ENCODE data around the gene RBP3.

The RBP3 gene

DNA sequence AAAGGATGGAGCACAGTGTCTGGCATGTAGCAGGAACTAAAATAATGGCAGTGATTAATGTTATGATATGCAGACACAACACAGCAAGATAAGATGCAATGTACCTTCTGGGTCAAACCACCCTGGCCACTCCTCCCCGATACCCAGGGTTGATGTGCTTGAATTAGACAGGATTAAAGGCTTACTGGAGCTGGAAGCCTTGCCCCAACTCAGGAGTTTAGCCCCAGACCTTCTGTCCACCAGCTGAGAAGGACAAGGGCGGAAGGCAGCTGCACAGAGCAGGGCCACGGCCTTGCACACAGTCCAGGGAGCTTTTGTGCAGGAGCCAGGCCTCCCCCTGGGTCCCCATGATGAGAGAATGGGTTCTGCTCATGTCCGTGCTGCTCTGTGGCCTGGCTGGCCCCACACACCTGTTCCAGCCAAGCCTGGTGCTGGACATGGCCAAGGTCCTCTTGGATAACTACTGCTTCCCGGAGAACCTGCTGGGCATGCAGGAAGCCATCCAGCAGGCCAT is at the start of gene RBP3:
Gene RBP3, plus strand, starts transcription at position 226 of the 514 bp plus-strand sequence. Its CDS starts 122 bp downstream, at position 348.
- no peak for DNase-seq

- no peak for DNase-seq
These were observed 49.4 kb upstream of the RBP3 start for GRCh38 chr10:47298715-47299114.

DNA sequence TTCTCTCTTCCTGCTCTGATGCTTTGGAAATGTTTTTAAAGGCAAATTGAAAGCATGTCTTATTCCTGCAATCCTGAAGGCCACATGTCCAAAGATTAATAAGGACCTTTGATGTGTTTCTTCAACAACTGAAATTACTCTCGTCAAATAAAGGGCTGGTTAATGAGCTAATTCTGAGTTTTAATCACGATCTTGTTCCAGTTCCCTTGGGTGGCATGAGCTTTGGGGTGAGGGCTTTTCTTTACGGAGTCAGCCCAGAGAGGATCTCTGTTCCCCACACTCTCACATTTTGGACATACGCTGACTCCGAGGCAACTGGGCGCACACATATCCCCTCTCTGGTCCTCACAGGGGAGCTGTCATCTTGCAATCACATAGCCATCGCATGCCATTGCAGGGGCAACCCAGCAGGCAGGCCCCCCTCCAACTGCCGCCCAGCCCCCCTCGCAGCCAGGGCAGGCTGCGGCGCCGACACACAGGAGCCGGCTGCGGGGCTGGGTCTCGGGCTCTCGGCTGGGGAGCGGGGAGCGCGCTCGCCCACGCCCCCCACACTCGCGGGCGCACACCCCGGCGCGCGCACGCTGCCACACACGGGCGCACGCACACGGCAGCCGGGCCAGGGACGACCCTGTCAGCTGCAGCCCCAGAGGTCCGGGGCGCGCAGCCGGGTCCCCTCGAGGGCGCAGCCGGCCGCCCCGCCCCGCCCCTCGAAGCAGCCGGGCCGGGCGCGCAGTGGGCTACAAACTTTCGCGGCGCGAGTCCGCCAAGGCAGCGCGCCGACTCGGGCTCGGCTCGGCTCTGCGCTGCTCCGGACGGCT is 48.3 kb upstream of the RBP3 start, which contains the start of gene GDF10:
Gene GDF10, plus strand, starts transcription at position 587 of the 818 bp plus-strand sequence. CDS start 455 bp downstream, outside the sequence.
- no peak for DNase-seq

- DNase-seq = no peak
These were observed 47.7 kb upstream of the RBP3 start for GRCh38 chr10:47300429-47300931.

DNA sequence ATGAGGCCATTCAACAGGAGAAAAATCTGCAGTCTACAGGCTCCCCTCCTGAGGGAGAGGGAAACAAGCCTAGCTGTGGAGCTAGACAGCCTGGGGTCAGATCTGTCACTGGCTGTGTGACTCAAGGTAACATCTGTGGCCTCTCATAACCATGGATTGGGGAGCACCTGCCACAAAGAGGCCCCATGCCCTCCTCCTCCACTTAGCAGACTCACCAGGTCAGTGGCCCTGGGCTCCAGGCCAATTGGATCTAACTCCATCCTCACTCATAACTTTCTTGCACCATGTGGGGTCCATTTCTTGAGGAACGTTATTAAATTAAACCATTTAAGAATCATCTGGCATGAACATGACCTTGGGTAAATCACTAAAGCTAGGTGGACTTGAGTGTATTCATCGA is 46.3 kb upstream of the RBP3 start:
- DNase-seq = no peak

- DNase-seq = no peak
These were observed 45.1 kb upstream of the RBP3 start for GRCh38 chr10:47303105-47303504.

- no peak for DNase-seq
These were observed 44.3 kb upstream of the RBP3 start for GRCh38 chr10:47303866-47304265.

DNA sequence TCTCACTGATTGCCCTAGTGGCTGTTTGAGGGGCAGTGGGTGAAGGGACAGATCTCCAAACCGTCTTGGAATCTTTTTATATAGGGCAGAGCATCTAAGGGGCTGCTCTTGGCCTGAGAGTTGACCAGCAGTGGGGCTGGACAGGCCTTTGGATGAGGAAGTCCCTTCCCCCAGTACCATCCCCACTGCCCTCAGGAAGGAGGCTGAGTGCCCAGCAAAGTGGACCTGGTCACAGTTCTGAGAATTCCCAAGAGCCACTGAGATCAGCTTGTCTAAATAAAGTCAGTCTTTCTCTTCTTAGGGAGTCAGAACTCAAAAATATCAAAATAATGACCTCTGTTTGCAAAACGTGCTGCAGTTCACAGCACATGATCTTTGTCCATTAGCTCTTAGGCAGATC is 42.6 kb upstream of the RBP3 start:
- DNase-seq = no peak

GRCh38 chr10:47306387-47307210 is 41.6 kb upstream of the RBP3 start:
- no peak for DNase-seq

- no peak for DNase-seq
These were observed 40.8 kb upstream of the RBP3 start for GRCh38 chr10:47307381-47307780.

- no peak for DNase-seq
These were observed 39.4 kb upstream of the RBP3 start for GRCh38 chr10:47308775-47309174.

DNA sequence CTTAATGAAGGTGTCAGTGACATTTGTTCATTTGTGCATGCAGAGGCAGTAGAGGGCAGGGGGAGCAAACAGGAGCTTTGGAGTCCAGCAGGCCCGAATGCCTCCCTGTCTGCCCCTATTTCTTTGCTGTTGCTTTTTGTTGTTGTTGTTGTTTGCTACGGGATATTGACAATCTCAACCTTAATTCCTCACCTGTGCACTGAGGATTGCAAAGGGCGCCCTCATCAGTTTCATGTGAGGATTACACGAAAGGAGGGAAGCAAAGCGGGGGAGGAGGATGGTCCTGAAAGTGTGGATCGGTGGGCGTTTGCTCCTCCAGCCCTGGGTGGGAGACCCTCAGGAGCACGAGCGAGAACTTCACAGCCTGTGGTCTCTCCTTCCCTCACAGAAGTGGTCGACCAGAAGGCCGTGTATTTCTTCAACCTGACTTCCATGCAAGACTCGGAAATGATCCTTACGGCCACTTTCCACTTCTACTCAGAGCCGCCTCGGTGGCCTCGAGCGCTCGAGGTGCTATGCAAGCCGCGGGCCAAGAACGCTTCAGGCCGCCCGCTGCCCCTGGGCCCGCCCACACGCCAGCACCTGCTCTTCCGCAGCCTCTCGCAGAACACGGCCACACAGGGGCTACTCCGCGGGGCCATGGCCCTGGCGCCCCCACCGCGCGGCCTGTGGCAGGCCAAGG is 38.6 kb upstream of the RBP3 start:
- no peak for DNase-seq

DNA sequence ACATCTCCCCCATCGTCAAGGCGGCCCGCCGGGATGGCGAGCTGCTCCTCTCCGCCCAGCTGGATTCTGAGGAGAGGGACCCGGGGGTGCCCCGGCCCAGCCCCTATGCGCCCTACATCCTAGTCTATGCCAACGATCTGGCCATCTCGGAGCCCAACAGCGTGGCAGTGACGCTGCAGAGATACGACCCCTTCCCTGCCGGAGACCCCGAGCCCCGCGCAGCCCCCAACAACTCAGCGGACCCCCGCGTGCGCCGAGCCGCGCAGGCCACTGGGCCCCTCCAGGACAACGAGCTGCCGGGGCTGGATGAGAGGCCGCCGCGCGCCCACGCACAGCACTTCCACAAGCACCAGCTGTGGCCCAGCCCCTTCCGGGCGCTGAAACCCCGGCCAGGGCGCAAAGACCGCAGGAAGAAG is 38.1 kb upstream of the RBP3 start:
- no peak for DNase-seq

GRCh38 chr10:47311193-47311931 is 36.8 kb upstream of the RBP3 start:
- DNase-seq = peak in 1 of 2 experiments; percentile 19

- DNase-seq = peak; percentile 52 to 58
These were observed 36.1 kb upstream of the RBP3 start for GRCh38 chr10:47311932-47312662.

GRCh38 chr10:47312663-47312995 is 35.5 kb upstream of the RBP3 start:
- DNase-seq = no peak

DNA sequence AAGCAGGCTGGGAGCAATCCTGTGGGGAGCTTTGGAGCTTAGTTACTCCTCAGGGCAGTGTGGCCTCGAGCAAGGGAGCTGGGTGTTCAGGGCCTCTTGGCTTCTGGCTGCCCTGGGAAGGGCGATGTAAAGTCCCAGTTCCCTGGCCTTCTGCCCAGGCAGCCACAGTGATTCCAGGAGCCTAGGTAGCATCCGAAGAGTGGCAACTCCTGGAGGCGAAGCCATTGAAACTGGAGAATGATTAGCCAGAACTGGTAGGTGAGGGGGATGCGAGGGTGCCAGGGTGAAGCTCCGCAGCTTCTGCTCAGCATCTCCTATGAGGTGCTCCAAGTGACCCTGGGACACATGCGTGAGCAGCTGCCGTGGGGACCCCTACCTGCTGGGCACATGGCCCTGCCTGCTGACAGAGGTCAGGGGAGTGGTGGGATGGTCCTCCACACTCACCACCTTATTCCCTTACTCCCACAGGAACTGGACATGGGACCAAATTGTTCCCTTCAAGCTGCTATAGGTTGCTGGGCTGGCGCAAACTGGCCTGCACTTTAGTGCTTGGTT is 33.7 kb upstream of the RBP3 start:
- no peak for DNase-seq

DNA sequence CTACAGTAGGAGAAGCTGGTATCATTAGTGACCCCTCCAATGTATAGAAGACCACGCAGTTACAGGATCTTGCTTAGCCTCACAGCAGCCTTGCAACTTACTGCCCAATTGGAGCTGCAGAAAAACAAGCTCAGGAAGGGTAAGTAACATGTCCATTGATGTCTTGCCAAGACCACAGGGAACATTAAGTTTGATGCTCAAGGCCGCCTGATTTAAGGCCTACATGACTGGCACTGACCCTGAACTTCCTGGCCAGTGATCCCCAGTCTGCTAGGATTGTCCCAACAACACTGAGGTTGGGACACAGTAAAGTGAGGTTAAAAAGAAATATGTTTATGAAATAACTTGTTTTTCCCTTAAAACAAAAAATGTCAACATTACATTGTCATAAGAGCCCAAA is 32.7 kb upstream of the RBP3 start:
- no peak for DNase-seq

DNA sequence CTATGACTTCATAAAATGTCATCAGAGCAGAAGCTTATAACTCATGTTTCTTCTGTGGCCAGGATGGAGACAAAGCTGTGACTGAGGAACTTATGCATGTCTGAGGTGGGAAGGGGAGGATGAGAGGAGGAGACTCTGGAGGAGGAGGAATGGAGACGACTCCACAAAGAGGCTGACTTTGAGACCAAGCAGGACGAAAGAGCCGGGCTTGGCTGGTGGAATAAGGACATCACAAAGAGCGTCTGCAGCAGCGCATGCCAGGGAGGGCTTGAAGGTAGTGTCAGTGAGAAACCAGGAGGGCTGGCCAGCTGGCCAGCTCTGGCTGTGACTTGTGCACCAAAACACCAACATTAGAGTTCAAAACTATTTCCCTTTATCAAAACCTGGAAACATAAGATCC is 32.0 kb upstream of the RBP3 start:
- no peak for DNase-seq

GRCh38 chr10:47317251-47317650 is 30.9 kb upstream of the RBP3 start:
- DNase-seq = no peak

- DNase-seq = no peak
These were observed 29.5 kb upstream of the RBP3 start for GRCh38 chr10:47318706-47319105.
